Measurements from ENCODE around the gene LMF2. TPM values are rescaled to one million over a fixed set of nuclear protein-coding genes. Genes with fewer than 3 reads are reported as not detected.

LMF2 gene
- total RNA-seq, 2 experiments from 2014 or later: 107 to 114 TPM

DNA sequence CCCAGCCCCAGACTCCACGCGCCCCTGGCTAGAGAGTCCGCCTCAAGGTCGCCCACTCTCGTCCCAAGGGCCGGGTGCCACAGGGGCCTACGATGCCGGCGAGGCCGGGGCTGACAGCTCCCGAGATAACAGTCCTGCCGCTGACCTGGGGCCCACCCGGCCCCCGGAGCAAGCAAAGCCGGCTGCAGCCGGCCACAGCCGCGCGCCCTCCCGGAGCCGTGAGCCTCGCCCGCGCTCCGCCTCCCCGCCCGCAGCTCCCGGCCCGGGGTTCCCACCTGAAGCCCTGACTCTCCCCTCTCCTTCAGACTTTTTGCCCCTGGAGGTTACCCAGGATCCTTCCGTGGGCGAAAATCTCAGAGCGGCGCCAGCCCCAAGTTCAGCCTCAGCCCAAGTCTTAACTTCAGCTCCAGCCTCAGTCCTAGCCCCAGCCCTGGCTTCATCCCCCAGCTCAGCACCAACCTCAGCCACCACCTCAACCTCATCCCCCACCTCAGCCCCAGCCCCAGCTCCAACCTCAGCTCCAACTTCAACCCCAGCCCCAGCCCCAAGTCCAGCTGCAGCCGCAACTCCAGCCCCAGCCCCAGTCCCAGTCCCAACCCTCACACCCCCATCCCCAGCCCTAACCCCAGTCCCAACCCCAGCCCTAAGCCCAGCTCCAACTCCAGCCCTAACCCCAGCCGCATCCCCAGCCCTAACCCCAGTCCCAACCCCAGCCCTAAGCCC is 39.9 kb upstream of the LMF2 start:
- Histone ChIP-seq H3K27me3 (ENCODE audit: control insufficient read depth in 1 of 2, insufficient read depth in 2 of 2, low read length in 2 of 2) (no peaks in the 10 kb centered on the region), H3K9me3 (ENCODE audit: control insufficient read depth in 1 of 2, insufficient read depth in 1 of 2, low read length in 2 of 2) (no peaks in the 10 kb centered on the region), H3K36me3 (ENCODE audit: insufficient read depth, low read length) (no peaks in the 10 kb centered on the region), H3K4me1 (ENCODE audit: insufficient read depth, low read length) (peaks cover 61% of the 10 kb centered on the region), H3K27ac (ENCODE audit: low read depth in 1 of 2, low read length in 2 of 2) (no peak overlapping the region), H3K4me3 (ENCODE audit: low read length) (no peak overlapping the region)
- intact Hi-C loops (cut with DNase I, micrococcal nuclease): loop anchor here in 1 of 2 experiments (5.0 kb wide), 1 partner anchor 35 kb away; the partner anchor contains the start of gene CHKB
- ATAC-seq (ENCODE audit: poor library complexity) (no peak), DNase-seq (no peak)
- H3K27me3 Mint-ChIP-seq: no peaks in the 10 kb centered on the region
- peak overlapping the region; percentile 54 for H3K4me3 Mint-ChIP-seq
- no peaks in the 10 kb centered on the region for H3K36me3 Mint-ChIP-seq (ENCODE audit: low read depth)
- POLR2A ChIA-PET: interaction anchor here (0.6 to 5.0 kb wide), 15 partner anchors 8 to 303 kb away, joined by 3 to 87 read pairs (median 13); partner anchors contain the start of genes CHKB, LMF2, NCAPH2 and SCO2
- TF ChIP-seq, protein P1, sequence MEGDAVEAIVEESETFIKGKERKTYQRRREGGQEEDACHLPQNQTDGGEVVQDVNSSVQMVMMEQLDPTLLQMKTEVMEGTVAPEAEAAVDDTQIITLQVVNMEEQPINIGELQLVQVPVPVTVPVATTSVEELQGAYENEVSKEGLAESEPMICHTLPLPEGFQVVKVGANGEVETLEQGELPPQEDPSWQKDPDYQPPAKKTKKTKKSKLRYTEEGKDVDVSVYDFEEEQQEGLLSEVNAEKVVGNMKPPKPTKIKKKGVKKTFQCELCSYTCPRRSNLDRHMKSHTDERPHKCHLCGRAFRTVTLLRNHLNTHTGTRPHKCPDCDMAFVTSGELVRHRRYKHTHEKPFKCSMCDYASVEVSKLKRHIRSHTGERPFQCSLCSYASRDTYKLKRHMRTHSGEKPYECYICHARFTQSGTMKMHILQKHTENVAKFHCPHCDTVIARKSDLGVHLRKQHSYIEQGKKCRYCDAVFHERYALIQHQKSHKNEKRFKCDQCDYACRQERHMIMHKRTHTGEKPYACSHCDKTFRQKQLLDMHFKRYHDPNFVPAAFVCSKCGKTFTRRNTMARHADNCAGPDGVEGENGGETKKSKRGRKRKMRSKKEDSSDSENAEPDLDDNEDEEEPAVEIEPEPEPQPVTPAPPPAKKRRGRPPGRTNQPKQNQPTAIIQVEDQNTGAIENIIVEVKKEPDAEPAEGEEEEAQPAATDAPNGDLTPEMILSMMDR (IDR thresholded peaks at IDR 0.05): no peak
- no peaks in the 10 kb centered on the region for H3K9me3 Mint-ChIP-seq
- peaks cover 41% of the 10 kb centered on the region for H3K4me1 Mint-ChIP-seq (ENCODE audit: low read depth)
- CTCF ChIA-PET: interaction anchor here (0.8 to 2.4 kb wide), 5 partner anchors 10 to 73 kb away, joined by 3 to 27 read pairs (median 16); partner anchors contain the start of genes SCO2 and SYCE3
- H3K27ac Mint-ChIP-seq: no peak overlapping the region

DNA sequence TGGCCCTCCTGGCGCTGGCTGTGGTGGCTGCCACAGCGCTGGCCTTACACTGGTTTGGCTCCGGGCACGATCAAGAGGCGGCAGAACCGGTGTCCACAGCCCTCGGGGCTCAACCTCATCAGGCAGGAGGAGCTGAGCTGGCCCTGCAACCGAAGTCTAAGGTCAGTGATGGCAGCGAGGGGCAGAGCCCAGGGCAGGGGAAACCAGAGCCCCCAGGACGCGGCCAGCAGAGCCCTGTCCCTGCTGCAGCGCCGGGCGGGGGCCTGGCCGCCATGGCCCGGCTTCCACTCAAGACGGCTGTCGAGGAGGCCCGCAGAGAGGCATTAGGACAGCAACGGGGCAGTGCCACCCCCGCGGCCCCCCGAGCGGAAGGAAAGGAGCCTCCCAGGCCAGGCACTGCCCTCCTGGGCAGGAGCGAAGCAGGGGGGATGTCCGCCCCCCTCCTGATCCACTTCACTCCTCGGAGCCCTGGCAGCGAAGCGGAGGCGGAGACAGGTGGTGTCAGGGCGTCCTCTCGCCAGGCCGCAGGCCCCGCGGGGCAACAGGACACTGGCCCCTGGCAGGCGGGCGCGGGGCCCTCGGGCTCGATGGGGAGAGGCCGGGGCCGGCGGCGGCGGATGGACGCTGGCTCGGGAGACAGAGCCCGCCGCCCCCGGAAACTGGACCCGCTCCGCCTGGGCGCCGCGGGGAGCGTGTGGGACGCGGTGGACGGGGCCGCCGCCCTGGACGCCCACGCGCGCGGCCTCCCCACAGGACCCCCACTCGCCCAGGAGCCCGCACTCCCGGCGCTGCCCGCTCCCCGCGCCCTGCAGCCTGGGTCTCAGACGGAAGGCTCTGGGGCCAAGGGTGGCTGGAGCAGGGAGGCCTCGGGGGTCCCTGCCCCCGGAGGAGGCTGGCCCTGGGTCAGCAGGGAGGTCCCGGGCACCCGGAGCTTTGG is 39.1 kb upstream of the LMF2 start:
- ChIA-PET CTCF (interaction anchor here (2.2 to 3.0 kb wide), 5 partner anchors 17 to 74 kb away, joined by 16 to 27 read pairs (median 22); partner anchors contain the start of genes SCO2 and SYCE3), POLR2A (interaction anchor here (0.8 to 5.0 kb wide), 13 partner anchors 7 to 74 kb away, joined by 3 to 87 read pairs (median 27); partner anchors contain the start of genes CHKB, LMF2, NCAPH2 and SCO2)
- intact Hi-C loops (cut with DNase I, micrococcal nuclease): loop anchor here in 1 of 2 experiments (5.0 kb wide), 1 partner anchor 36 kb away; the partner anchor contains the start of gene CHKB
- Mint-ChIP-seq H3K9me3 (no peaks in the 10 kb centered on the region), H3K4me3 (peak overlapping the region; percentile 68), H3K36me3 (ENCODE audit: low read depth) (no peaks in the 10 kb centered on the region), H3K27ac (peak overlapping the region; percentile 83), H3K4me1 (ENCODE audit: low read depth) (peaks cover 46% of the 10 kb centered on the region), H3K27me3 (no peaks in the 10 kb centered on the region)
- no peaks in the 10 kb centered on the region for H3K27me3 ChIP-seq (ENCODE audit: control insufficient read depth in 1 of 2, insufficient read depth in 2 of 2, low read length in 2 of 2)
- no peaks in the 10 kb centered on the region for H3K36me3 ChIP-seq (ENCODE audit: insufficient read depth, low read length)
- no peak overlapping the region for H3K27ac ChIP-seq (ENCODE audit: low read depth in 1 of 2, low read length in 2 of 2)
- DNase-seq: no peak
- H3K4me1 ChIP-seq (ENCODE audit: insufficient read depth, low read length): peaks cover 61% of the 10 kb centered on the region
- no peaks in the 10 kb centered on the region for H3K9me3 ChIP-seq (ENCODE audit: control insufficient read depth in 1 of 2, insufficient read depth in 1 of 2, low read length in 2 of 2)
- TF ChIP-seq, protein P1 (IDR thresholded peaks at IDR 0.05): no peak
- H3K4me3 ChIP-seq (ENCODE audit: low read length): no peak overlapping the region
- ATAC-seq (ENCODE audit: poor library complexity): no peak
